ENCODE data around the gene B4GALT1.
A peak's percentile ranks its signal among the peaks of the same experiment; 100 is the strongest.

B4GALT1 gene

DNA sequence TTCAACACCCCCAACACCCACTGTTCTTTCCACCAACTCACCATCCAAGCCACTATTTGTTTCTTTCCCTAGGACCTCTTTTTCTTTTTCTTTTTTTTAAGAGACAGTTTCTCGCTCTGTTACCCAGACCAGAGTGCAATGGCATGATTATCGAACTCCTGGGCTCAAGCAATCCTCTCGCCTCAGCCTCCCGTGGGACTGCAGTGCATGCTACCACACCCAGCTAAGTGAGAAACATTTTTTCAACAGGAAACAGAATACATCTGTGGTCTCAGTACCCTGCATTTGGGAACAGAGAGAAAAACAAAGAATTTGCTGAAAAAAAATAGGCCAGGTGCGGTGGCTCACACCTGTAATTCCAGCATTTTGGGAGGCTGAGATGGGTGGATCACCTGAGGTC is 24.6 kb downstream of the B4GALT1 start:
- Histone ChIP-seq H3K9me3 (ENCODE audit: severe bottlenecking) (no peaks in the 10 kb centered on the region), H3K4me1 (ENCODE audit: insufficient read depth, poor library complexity, severe bottlenecking) (peaks cover 2% of the 10 kb centered on the region), H3K27ac (ENCODE audit: poor library complexity, severe bottlenecking) (no peak overlapping the region), H3K36me3 (ENCODE audit: low read depth) (peaks cover 36% of the 10 kb centered on the region), H3K27me3 (ENCODE audit: insufficient read depth, poor library complexity, severe bottlenecking) (no peaks in the 10 kb centered on the region), H3K4me3 (ENCODE audit: severe bottlenecking) (no peak overlapping the region)
- TF ChIP-seq, protein P1, sequence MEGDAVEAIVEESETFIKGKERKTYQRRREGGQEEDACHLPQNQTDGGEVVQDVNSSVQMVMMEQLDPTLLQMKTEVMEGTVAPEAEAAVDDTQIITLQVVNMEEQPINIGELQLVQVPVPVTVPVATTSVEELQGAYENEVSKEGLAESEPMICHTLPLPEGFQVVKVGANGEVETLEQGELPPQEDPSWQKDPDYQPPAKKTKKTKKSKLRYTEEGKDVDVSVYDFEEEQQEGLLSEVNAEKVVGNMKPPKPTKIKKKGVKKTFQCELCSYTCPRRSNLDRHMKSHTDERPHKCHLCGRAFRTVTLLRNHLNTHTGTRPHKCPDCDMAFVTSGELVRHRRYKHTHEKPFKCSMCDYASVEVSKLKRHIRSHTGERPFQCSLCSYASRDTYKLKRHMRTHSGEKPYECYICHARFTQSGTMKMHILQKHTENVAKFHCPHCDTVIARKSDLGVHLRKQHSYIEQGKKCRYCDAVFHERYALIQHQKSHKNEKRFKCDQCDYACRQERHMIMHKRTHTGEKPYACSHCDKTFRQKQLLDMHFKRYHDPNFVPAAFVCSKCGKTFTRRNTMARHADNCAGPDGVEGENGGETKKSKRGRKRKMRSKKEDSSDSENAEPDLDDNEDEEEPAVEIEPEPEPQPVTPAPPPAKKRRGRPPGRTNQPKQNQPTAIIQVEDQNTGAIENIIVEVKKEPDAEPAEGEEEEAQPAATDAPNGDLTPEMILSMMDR (IDR thresholded peaks at IDR 0.05; ENCODE audit: poor library complexity, severe bottlenecking), result no peak
- peak; percentile 14 for DNase-seq (ENCODE audit: low spot score)
- no peak for ATAC-seq (ENCODE audit: low read depth)

DNA sequence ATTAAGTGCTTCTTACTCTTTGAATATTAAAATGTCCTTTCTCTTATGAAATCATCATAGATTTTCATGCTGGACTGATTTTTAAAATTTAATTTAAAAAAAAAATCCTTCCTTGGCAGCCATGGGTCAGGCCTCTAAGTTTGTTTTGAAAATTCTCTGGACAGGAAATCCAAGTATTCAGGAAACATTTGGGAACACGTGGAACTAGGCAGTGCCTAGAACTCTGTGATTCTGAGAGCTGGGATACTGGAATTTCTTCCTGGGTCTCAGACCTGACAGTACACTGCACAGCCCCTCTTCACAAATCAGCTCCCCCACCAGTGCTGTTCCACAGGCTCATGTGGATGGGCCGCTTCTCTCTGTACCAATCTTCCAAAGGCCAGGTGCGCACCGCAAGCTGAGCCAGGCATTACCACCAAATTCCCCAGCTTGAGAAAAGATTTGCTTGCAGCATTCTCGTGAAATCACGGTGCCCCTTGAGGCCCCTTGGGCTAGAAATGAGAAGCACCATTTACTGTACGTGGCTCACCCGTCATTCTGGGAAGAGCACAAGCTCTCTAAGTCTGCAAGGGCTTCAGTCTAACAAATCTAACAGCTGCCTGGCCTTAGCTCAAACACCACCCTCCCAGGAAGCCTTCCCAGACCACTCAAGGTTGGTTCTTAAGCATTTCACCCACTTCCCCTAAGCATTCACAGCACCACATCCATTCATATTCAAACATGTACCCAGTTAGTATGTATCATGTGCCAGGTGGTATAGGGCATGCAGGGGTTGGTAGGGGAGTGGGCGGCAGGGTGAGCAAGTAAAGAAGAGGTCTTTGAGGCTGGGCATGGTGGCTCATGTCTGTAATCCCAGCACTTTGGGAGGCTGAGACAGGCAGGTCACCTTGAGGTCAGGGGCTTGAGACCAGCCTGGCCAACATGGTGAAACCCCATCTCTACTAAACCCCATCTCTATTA is 26.5 kb downstream of the B4GALT1 start:
- Histone ChIP-seq H3K4me1 (ENCODE audit: insufficient read depth, poor library complexity, severe bottlenecking) (peaks cover 15% of the 10 kb centered on the region), H3K9me3 (ENCODE audit: severe bottlenecking) (no peaks in the 10 kb centered on the region), H3K4me3 (ENCODE audit: severe bottlenecking) (no peak overlapping the region), H3K27me3 (ENCODE audit: insufficient read depth, poor library complexity, severe bottlenecking) (no peaks in the 10 kb centered on the region), H3K27ac (ENCODE audit: poor library complexity, severe bottlenecking) (peak overlapping the region; percentile 2), H3K36me3 (ENCODE audit: low read depth) (peaks cover 26% of the 10 kb centered on the region)
- DNase-seq (ENCODE audit: low spot score) (no peak), ATAC-seq (ENCODE audit: low read depth) (no peak)
- TF ChIP-seq, protein P1 (IDR thresholded peaks at IDR 0.05; ENCODE audit: poor library complexity, severe bottlenecking), result no peak

DNA sequence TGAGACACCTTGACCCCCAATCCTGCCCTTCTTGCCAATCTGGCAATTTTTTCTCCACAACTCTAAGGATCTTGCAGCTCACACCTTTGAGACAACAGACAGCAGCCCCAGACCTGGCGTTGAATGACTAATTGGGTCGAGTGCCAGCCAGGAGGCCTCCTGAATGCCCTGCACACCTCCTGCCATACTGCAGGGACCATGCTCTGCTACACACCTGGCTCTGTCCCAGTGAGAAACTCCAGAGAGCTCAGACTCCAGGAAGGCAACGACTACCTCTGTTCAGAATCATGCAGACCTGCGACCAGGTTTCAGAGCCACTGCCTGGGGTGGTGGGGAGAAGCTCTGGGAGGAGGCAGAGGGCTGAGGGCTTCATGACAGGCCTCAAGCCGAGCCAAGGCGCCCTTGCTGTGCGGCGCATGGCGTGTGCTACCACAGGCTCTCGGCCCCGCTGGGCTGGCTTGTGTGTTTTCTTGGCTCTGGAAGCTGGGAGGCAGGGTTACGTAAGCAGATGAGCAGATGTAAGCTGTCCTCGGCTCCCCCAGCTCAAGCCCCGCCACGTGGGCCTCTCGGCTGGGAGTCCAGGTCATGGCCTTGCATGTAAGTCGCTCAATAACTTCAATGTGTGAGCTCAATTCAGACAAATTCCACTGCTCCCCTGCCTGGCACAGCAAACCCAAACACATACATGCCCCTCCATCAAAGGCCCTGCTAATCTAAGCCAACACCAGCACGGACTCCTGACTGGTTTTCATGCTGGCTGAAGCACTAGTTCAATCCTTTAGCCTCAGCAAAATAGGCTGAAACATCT is 27.5 kb downstream of the B4GALT1 start:
- Histone ChIP-seq H3K36me3 (ENCODE audit: low read depth) (peaks cover 22% of the 10 kb centered on the region), H3K4me3 (ENCODE audit: severe bottlenecking) (no peak overlapping the region), H3K27ac (ENCODE audit: poor library complexity, severe bottlenecking) (peak overlapping the region; percentile 2), H3K4me1 (ENCODE audit: insufficient read depth, poor library complexity, severe bottlenecking) (peaks cover 15% of the 10 kb centered on the region), H3K27me3 (ENCODE audit: insufficient read depth, poor library complexity, severe bottlenecking) (no peaks in the 10 kb centered on the region), H3K9me3 (ENCODE audit: severe bottlenecking) (no peaks in the 10 kb centered on the region)
- peak; percentile 69 for ATAC-seq (ENCODE audit: low read depth)
- TF ChIP-seq, protein P1 (IDR thresholded peaks at IDR 0.05; ENCODE audit: poor library complexity, severe bottlenecking), result no peak
- no peak for DNase-seq (ENCODE audit: low spot score)

DNA sequence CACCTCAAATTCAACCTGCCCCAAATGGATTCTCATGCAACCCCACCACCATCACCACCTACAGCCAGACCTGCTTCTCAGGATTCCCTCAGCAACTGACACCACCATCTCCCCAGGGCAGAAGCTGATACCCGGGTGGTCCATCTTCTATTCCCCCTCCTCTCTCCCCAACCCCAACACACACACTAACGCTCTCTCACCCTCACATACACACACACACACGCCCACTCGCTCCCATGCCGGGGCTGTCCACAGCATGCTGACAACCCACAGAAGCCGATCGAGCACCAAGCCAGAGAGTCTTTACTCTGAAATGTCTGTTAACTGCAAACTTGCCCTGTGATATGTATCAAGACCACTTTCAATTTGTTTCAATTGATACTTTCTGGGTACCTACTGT is 28.4 kb downstream of the B4GALT1 start:
- no peak overlapping the region for H3K4me3 ChIP-seq (ENCODE audit: severe bottlenecking)
- peaks cover 29% of the 10 kb centered on the region for H3K36me3 ChIP-seq (ENCODE audit: low read depth)
- DNase-seq (ENCODE audit: low spot score) (no peak), ATAC-seq (ENCODE audit: low read depth) (no peak)
- H3K27ac ChIP-seq (ENCODE audit: poor library complexity, severe bottlenecking), result no peak overlapping the region
- no peaks in the 10 kb centered on the region for H3K9me3 ChIP-seq (ENCODE audit: severe bottlenecking)
- TF ChIP-seq, protein P1 (IDR thresholded peaks at IDR 0.05; ENCODE audit: poor library complexity, severe bottlenecking), result no peak
- H3K4me1 ChIP-seq (ENCODE audit: insufficient read depth, poor library complexity, severe bottlenecking), result peaks cover 15% of the 10 kb centered on the region
- no peaks in the 10 kb centered on the region for H3K27me3 ChIP-seq (ENCODE audit: insufficient read depth, poor library complexity, severe bottlenecking)

Data from RWPE2 (cell line).